ENCODE data around the gene ST3GAL6. TPM values are rescaled to one million over a fixed set of nuclear protein-coding genes. Genes with fewer than 3 reads are reported as not detected.

Gene ST3GAL6
- total and polyA plus RNA-seq, 2 donors (not counting 1 experiment from before 2014, with no cell fraction given) = 0.58 TPM; not detected in 1

DNA sequence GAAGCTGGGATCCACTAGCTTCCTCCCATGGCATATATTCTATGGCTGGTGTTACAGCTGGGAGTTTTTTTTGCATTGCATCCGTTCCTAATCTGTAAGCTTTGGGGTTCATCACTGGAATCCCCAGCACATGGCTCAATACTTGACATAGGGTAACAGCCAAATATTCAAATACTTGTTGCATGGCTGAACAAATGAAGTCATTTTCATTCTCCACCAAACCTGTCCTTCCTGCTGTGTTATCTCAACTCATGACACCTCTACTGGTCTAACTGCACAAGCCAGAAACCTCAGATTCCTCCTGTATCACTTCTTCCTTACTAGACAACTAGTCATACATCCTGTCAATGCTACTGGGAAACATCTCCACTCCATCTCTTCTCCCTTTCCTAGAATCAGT is 43.4 kb downstream of the ST3GAL6 start:
- POLR2A ChIA-PET = no interaction called here
- TF ChIP-seq EZH2 (IDR thresholded peaks at IDR 0.05; ENCODE audit: borderline replicate concordance, insufficient read depth, low read depth, low read length, poor library complexity, severe bottlenecking) = no peak
- TF ChIP-seq, protein P1, sequence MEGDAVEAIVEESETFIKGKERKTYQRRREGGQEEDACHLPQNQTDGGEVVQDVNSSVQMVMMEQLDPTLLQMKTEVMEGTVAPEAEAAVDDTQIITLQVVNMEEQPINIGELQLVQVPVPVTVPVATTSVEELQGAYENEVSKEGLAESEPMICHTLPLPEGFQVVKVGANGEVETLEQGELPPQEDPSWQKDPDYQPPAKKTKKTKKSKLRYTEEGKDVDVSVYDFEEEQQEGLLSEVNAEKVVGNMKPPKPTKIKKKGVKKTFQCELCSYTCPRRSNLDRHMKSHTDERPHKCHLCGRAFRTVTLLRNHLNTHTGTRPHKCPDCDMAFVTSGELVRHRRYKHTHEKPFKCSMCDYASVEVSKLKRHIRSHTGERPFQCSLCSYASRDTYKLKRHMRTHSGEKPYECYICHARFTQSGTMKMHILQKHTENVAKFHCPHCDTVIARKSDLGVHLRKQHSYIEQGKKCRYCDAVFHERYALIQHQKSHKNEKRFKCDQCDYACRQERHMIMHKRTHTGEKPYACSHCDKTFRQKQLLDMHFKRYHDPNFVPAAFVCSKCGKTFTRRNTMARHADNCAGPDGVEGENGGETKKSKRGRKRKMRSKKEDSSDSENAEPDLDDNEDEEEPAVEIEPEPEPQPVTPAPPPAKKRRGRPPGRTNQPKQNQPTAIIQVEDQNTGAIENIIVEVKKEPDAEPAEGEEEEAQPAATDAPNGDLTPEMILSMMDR (IDR thresholded peaks at IDR 0.05) = no peak
- no peaks in the 10 kb centered on the region for H3K27me3 ChIP-seq (replicated peaks in 1 of 4; ENCODE audit: control extremely low read depth in 1 of 4, control insufficient read depth in 3 of 4, insufficient read depth in 4 of 4, low read length in 3 of 4)
- no peaks in the 10 kb centered on the region for H3K9me3 ChIP-seq (ENCODE audit: control extremely low read depth in 1 of 3, control insufficient read depth in 2 of 3, insufficient read depth in 1 of 3, low read length in 2 of 3)
- no peaks in the 10 kb centered on the region for H3K4me1 ChIP-seq (ENCODE audit: control insufficient read depth in 2 of 2, insufficient read depth in 2 of 2, low read length in 2 of 2)
- H3K36me3 ChIP-seq (replicated peaks in 1 of 2; ENCODE audit: control extremely low read depth in 1 of 2, control insufficient read depth in 1 of 2, extremely low read depth in 1 of 2, insufficient read depth in 2 of 2, low read length in 1 of 2) = no peaks in the 10 kb centered on the region
- no peak overlapping the region for H3K27ac ChIP-seq (ENCODE audit: low read length in 2 of 2)
- no peak overlapping the region for H3K4me3 ChIP-seq (ENCODE audit: control extremely low read depth in 1 of 5, extremely low read depth in 1 of 5, insufficient read depth in 1 of 5, low read depth in 2 of 5, low read length in 4 of 5)
- WGBS (ENCODE audit: insufficient coverage) = no CpG with 5 or more reads among the region's 1 CpG
- H3K79me2 ChIP-seq (ENCODE audit: control insufficient read depth, insufficient read depth, low read length) = no peaks in the 10 kb centered on the region
- Mint-ChIP-seq H3K27ac (no peak overlapping the region), H3K9me3 (ENCODE audit: insufficient read depth) (no peaks in the 10 kb centered on the region), H3K4me1 (no peaks in the 10 kb centered on the region), H3K4me3 (no peak overlapping the region), H3K27me3 (no peaks in the 10 kb centered on the region)
- CTCF ChIA-PET = interaction anchor here (1.2 kb wide), 2 partner anchors 11 to 206 kb away, joined by 3 to 4 read pairs; no protein-coding TSS in a partner anchor
- H2AFZ ChIP-seq (ENCODE audit: insufficient read depth, low read depth, low read length, poor library complexity, severe bottlenecking) = no peak overlapping the region
- H3K4me2 ChIP-seq (replicated peaks; ENCODE audit: low read depth, low read length, poor library complexity, severe bottlenecking) = no peak overlapping the region
- DNase-seq (no peak), ATAC-seq (ENCODE audit: low read depth) (no peak)
- no peak overlapping the region for H3K9ac ChIP-seq (ENCODE audit: low read length)
- H4K20me1 ChIP-seq (ENCODE audit: control insufficient read depth, insufficient read depth, low read length, poor library complexity, severe bottlenecking) = no peaks in the 10 kb centered on the region
- intact Hi-C loops (cut with micrococcal nuclease) = no loop called here

DNA sequence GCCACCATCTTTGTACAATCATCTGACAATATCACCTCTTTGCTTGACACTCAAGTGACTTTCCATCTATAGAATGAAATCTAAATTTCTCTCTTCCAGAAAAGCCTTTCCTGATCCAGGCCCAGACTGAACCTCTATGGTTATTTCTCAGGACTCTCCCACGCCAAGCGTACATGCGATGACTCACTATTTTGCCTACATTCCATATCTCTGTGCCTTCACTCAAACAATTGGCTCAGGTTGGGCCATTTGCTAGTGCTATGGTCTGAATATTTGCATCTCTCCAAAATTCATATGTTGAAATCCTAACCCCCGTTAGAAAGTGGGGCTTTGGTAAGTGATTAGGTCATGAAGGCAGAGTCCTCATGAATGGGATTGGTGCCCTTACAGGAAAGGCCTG is 43.9 kb downstream of the ST3GAL6 start:
- no peak overlapping the region for H3K27ac ChIP-seq (ENCODE audit: low read length in 2 of 2)
- no peak overlapping the region for H3K4me2 ChIP-seq (replicated peaks; ENCODE audit: low read depth, low read length, poor library complexity, severe bottlenecking)
- H3K79me2 ChIP-seq (ENCODE audit: control insufficient read depth, insufficient read depth, low read length) = no peaks in the 10 kb centered on the region
- no peak overlapping the region for H3K4me3 ChIP-seq (ENCODE audit: control extremely low read depth in 1 of 5, extremely low read depth in 1 of 5, insufficient read depth in 1 of 5, low read depth in 2 of 5, low read length in 4 of 5)
- H3K4me3 Mint-ChIP-seq = no peak overlapping the region
- H3K27me3 Mint-ChIP-seq = no peaks in the 10 kb centered on the region
- WGBS (ENCODE audit: insufficient coverage) = 100% methylated on average over 3 of the region's 4 CpGs
- TF ChIP-seq, protein P1 (IDR thresholded peaks at IDR 0.05) = no peak
- no peak for TF ChIP-seq EZH2 (IDR thresholded peaks at IDR 0.05; ENCODE audit: borderline replicate concordance, insufficient read depth, low read depth, low read length, poor library complexity, severe bottlenecking)
- H3K36me3 ChIP-seq (replicated peaks in 1 of 2; ENCODE audit: control extremely low read depth in 1 of 2, control insufficient read depth in 1 of 2, extremely low read depth in 1 of 2, insufficient read depth in 2 of 2, low read length in 1 of 2) = no peaks in the 10 kb centered on the region
- no peak for DNase-seq
- H3K4me1 ChIP-seq (ENCODE audit: control insufficient read depth in 2 of 2, insufficient read depth in 2 of 2, low read length in 2 of 2) = no peaks in the 10 kb centered on the region
- H3K27ac Mint-ChIP-seq = no peak overlapping the region
- intact Hi-C loops (cut with micrococcal nuclease) = no loop called here
- no peak overlapping the region for H3K9ac ChIP-seq (ENCODE audit: low read length)
- no peaks in the 10 kb centered on the region for H3K27me3 ChIP-seq (replicated peaks in 1 of 4; ENCODE audit: control extremely low read depth in 1 of 4, control insufficient read depth in 3 of 4, insufficient read depth in 4 of 4, low read length in 3 of 4)
- no peaks in the 10 kb centered on the region for H3K9me3 ChIP-seq (ENCODE audit: control extremely low read depth in 1 of 3, control insufficient read depth in 2 of 3, insufficient read depth in 1 of 3, low read length in 2 of 3)
- H3K9me3 Mint-ChIP-seq (ENCODE audit: insufficient read depth) = no peaks in the 10 kb centered on the region
- H3K4me1 Mint-ChIP-seq = no peaks in the 10 kb centered on the region
- ChIA-PET CTCF (interaction anchor here (1.2 kb wide), 1 partner anchor 10 kb away, joined by 4 read pairs; no protein-coding TSS in a partner anchor), POLR2A (no interaction called here)
- no peak overlapping the region for H2AFZ ChIP-seq (ENCODE audit: insufficient read depth, low read depth, low read length, poor library complexity, severe bottlenecking)
- no peaks in the 10 kb centered on the region for H4K20me1 ChIP-seq (ENCODE audit: control insufficient read depth, insufficient read depth, low read length, poor library complexity, severe bottlenecking)
- no peak for ATAC-seq (ENCODE audit: low read depth)
